NCI-H1105 (cell line): Measurements from ENCODE around the gene PPP4R4.

ENCODE experiments used
- DNase-seq: peaks from one replicate; lab custom pipeline; 2025; lab: John Stamatoyannopoulos, UW

The PPP4R4 gene

GRCh38 chr14:94173885-94174603 is at the start of gene PPP4R4:
TSS of gene PPP4R4 (plus strand) at chr14:94174322. CDS start at chr14:94174466, 144 bp downstream.
- peak; percentile 97 for DNase-seq

GRCh38 chr14:94124582-94125377 is 49.3 kb upstream of the PPP4R4 start:
- no peak for DNase-seq

- no peak for DNase-seq
Measured at GRCh38 chr14:94125659-94126418, 48.3 kb upstream of the PPP4R4 start.

DNA sequence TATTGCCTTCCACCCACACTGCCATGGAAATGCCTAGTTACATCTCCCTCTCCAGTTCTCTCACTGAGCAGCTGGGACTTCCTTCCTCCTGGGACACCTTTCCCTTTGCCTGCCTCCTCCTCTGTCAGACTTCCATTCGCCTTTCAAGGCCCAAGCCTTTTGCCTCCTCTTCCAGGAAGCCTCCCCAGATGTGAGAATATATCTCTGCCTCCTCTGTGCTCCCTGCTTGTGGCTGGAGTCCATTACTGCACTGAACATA is 47.8 kb upstream of the PPP4R4 start:
- no peak for DNase-seq

- DNase-seq, result no peak
Measured at GRCh38 chr14:94126800-94127199, 47.3 kb upstream of the PPP4R4 start.

- no peak for DNase-seq
Measured at GRCh38 chr14:94127330-94127729, 46.8 kb upstream of the PPP4R4 start.

DNA sequence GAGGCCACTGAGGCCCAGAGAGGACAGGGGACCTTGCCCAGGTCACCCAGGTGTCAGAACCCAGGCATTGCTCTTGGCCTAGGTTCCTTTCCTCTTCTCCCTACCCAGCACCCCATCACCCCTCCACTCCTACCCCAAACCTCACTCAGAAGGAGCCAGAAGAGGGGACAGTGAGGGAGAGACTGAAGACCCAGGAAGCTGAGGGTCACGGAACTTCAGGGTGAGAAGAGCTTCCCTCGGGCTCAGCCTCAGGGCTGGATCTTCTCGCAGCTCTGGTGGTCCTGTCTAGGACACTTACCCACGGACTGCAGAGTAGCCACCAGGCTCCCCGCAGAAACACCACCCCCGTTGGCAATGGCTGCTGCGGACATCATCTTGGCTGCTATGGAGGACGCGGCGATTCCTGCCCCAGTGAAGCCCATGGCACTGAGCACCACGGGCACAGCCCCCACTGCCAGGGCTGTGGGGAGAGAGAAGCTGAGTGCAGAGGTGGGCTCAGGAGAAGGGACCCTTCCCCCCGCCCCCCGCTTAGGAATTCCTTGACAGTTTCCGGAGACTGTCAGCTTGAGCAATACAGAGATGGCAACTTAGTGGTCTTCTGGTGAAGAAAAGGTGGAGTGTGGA is 45.8 kb upstream of the PPP4R4 start:
- DNase-seq, result no peak

DNA sequence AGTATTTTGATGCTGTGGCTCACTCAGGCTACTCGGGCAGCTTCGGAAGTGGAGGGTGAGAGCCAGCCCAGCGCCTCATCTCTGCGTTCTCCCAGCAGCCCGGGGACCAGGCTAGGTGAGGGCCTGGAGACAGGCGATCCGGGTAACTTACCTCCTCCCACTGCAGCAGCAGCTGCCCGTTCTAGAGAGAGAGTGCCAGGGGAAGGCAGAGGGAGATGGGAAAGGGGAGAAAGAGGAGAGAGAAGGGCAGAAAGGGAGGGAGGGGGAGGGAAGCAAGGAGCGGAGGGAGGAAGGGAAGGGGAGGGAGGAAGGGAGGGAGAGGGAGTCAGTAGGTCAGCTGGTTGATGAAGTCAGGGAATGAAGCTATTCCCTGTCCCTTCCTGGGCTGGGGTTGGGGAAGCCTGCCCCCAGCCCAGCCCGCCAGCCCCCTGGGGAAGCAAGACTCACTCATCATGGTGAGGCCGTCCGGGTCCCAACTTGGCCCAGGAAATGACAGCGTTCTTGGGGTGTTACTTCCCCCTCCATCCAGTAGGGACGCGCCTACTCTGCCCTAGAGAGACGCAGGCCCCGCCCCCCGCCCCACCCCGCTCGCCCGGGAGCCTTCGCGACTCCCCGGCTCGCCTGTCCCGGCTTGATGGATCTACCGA is 44.9 kb upstream of the PPP4R4 start, which contains the start of gene IFI27L2:
Gene IFI27L2, minus strand, starts transcription at position 494 of the 647 bp plus-strand sequence. Its CDS starts 40 bp downstream, at position 454.
- peak; percentile 90 for DNase-seq

- peak; percentile 73 for DNase-seq
Measured at GRCh38 chr14:94129758-94130414, 44.2 kb upstream of the PPP4R4 start.

- peak; percentile 59 for DNase-seq
Measured at GRCh38 chr14:94132285-94132887, 41.7 kb upstream of the PPP4R4 start.

DNA sequence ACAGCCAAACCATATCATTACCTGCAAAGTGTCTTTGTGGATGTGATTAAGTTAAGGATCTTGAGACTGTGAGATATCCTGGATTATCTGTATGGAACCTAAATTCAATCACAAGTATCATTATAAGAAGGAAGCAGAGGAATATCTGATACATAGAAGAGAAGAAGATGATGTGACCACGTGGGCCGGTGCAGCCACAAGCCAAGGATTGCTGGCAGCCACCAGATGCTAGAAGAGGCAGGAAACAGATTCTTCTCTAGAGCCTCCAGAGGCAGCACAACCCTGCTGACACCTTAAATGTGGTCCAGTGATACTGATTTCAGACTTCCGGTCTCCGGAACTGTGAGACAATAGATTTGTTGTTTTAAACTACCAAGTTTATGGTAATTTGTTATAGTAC is 38.6 kb upstream of the PPP4R4 start:
- no peak for DNase-seq

- no peak for DNase-seq
Measured at GRCh38 chr14:94136575-94137331, 37.4 kb upstream of the PPP4R4 start.

DNA sequence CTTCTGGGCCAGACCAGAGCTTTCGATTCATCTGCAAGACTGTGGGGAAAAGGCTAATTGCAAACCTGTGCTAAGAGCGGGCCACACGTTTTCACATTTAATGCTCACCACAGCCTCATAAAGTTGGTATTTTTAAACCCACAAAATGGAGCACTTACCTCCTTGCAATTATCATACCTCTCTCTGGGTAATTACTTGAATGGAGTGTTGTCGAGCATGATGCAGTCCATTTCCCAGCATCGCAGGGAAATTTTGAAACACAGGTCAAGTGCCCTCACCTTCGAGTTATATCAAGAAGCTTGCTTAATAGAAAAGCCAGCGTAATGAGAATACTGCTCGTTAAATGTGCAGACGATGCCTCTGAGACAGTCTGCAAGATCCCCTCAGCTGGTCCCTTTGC is 35.9 kb upstream of the PPP4R4 start:
- DNase-seq, result peak; percentile 88

DNA sequence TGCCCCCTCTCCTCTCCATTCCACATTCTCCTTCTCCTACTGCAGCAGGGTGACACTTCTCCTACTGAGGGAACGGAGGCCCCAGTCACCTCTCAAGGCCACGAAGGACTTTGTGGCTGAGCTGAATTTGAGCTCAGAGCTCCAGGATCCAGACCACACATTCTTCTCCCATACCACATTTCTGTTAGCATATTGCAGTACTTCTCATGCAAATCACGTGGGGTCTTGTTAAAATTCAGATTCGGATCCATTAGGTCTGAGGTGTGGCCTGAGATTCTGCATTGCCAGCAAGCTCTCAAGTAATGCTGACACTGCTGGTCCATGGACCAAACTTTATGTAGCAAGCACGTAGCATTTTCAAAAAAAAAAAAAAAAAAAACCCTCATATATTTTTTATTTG is 35.1 kb upstream of the PPP4R4 start:
- no peak for DNase-seq

DNA sequence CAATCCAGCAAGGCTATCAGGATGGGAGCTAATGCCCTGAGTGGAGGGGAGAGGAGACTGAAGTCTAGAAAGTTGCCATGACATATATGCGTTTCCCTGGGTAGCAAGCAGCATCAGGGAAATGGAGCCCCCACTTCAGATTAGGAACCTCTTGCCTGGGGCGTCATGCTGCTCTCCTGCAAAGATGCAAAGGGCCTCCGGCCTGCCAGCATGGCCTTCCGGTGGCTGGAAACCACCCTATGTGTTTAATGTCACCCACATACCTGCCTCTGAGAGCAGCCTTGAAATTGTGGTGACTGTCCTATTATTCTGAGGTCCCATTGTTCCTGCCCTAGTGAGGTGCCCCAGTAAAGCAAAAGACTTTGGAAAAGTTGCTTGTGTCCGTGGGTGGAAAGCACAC is 34.7 kb upstream of the PPP4R4 start:
- no peak for DNase-seq

DNA sequence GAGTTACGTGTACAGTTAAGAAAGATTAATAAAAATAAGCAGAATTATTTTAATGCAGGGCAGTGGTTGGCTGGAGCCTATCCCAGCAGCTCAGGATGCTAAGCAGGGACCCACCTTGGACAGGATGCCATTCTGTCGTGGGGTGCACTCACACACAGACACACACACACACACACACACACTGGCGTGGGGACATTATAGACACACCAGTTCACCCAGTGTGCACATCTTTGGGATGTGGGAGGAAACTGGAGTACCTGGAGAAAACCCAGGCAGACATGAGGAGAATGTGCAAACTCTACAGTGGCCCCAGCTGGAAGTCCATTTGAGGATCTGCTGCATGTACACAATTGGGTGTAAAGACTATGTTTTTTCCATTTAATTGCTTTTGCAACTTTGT is 31.9 kb upstream of the PPP4R4 start:
- no peak for DNase-seq

GRCh38 chr14:94142836-94143235 is 31.3 kb upstream of the PPP4R4 start:
- DNase-seq, result no peak

DNA sequence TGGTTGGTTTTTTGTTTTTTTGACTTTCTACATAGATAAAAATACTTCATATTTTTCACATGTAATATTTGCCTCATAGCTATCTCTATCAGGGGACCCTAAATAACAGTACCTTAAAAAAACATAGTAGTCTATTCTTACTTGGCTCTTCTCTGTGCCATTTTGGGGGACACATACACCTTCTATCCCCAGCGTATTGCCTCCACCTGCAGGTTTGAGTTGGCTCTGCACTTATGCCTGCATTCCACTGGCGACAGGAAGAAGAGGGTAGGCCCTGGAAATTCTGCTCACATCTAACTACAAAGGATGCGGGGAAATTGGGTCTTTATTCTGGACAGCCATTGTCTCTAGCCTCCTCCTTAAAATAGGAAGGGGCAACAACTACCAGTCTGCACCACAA is 30.9 kb upstream of the PPP4R4 start:
- no peak for DNase-seq

DNA sequence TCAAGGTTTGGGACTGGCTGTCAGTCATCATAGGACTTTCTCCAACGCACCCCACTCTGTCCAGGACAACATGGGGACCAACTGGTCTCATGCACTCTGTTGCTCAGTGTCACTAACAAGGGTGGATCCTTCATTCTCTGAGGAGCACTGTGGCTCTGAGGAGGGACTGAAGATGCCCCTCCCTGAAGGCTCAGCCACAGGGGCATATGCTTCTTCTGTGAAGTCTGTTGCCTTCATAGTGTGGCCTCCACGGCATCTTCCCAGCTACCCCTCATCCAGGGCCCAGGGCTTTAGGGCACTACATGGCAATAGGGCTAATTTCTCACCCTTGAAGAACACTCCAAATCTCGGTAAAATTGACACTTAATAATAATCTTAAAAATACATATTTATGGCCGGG is 30.4 kb upstream of the PPP4R4 start:
- no peak for DNase-seq

- DNase-seq, result no peak
Measured at GRCh38 chr14:94144765-94145164, 29.4 kb upstream of the PPP4R4 start.
